Esophagus squamous epithelium (tissue), 5 donors: ENCODE data around the gene ARHGAP26. TPM values are rescaled to one million over a fixed set of nuclear protein-coding genes. Genes with fewer than 3 reads are reported as not detected.

ENCODE experiments used
- DNase-seq: peaks from one replicate; lab custom pipeline; 2025; lab: John Stamatoyannopoulos, UW
- H3K27ac ChIP-seq, 4 donors: fragments of 200-600 bp; sonication (generic); one replicate each; pipeline ENCODE4 v1.5.1; 2016 to 2019; ENCODE audit warnings: mild to moderate bottlenecking in 1 of 4
- H3K27me3 ChIP-seq, 4 donors: fragments of 200-600 bp; sonication (generic); 1 replicate in 3 of 4; 2 replicates in 1 of 4; pipeline versions ENCODE4 v1.5.1 to v1.6.0; 2017 to 2021; ENCODE audit warnings: antibody characterized with exemption in 1 of 4
- H3K36me3 ChIP-seq, 3 donors: fragments of 200-600 bp; sonication (generic); one replicate each; pipeline ENCODE4 v1.5.1; 2016 to 2019
- H3K4me1 ChIP-seq, 3 donors: fragments of 200-600 bp; sonication (generic); one replicate each; pipeline ENCODE4 v1.5.1; 2017 to 2019
- H3K4me3 ChIP-seq, 4 donors: fragments of 200-600 bp; sonication (generic); 1 replicate in 3 of 4; 2 replicates in 1 of 4; pipeline ENCODE4 v1.5.1; 2016 to 2019; ENCODE audit warnings: mild to moderate bottlenecking in 2 of 4, moderate library complexity in 1 of 4
- H3K9me3 ChIP-seq, 3 donors: fragments of 200-600 bp; sonication (generic); one replicate each; pipeline ENCODE4 v1.5.1; 2016 to 2019
- POLR2A ChIP-seq, 4 donors: fragments of 450-650 bp; IDR thresholded peaks; one replicate each; pipeline ENCODE4 v1.6.1; 2017; ENCODE audit warnings: antibody characterized with exemption in 4 of 4, mild to moderate bottlenecking in 4 of 4, moderate library complexity in 3 of 4
- WGBS, 2 donors: methylation state at CpG; one replicate each; pipeline ENCODE4 v1.1.5; 2018; 5-methylcytosine and 5-hydroxymethylcytosine counted together
- intact Hi-C: fragments of 100-400 bp; cut with DNase I; formaldehyde crosslinking; loops from one replicate; pipeline ENCODE4 v1.15.0; 2022
- total RNA-seq, 4 donors: library from RNA; depleted of rRNA; stranded (reverse); fragments of >200 nt; gene quantifications; one replicate each; pipeline ENCODE4 v1.1.0, GENCODE V29; 2016
- TF ChIP-seq, protein P1 (sequence below), 6 experiments: fragments of 450-650 bp in 4 of 6; fragments of 200-600 bp in 2 of 6; sonication (generic) in 2 of 6; IDR thresholded peaks; one replicate each; pipeline ENCODE4 v1.5.1; 2016 to 2019; ENCODE audit warnings: antibody characterized with exemption in 6 of 6, mild to moderate bottlenecking in 4 of 6, moderate library complexity in 4 of 6
- donor health status: DM: yes; HTN: yes; CAD: no.

ARHGAP26 gene
- total RNA-seq, 4 donors from 2014 or later = 4.4 to 18.7 (median 15.4) TPM

DNA sequence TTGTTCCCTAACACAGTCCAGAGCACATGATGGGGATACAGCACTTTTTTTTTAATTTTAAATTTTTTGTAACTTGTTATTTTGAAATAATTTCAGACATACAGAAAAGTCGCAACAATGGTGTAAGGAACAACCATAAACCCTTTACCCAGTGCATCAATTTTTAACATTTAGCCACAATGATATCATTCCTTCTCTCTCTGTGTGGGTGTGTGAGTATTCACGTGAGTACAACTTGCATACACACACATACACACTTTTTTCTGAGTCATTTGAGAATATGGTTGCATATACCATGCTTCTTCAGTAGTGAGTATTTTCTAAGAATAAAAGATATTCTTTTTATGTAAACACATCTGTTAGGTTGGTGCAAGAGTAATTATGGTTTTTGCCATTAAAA, 135.2 kb downstream of the ARHGAP26 start:
- Histone ChIP-seq H3K4me1 (no peaks in the 10 kb centered on the region), H3K9me3 (no peaks in the 10 kb centered on the region), H3K27ac (no peak overlapping the region), H3K4me3 (no peak overlapping the region), H3K36me3 (peaks cover 0 to 82% (median 0%) of the 10 kb centered on the region in 3 donors), H3K27me3 (no peaks in the 10 kb centered on the region)
- 80 to 83% methylated on average over 2 of the region's 2 CpGs for WGBS, 2 donors
- no peak for DNase-seq
- intact Hi-C loops = no loop called here
- TF ChIP-seq, protein P1, sequence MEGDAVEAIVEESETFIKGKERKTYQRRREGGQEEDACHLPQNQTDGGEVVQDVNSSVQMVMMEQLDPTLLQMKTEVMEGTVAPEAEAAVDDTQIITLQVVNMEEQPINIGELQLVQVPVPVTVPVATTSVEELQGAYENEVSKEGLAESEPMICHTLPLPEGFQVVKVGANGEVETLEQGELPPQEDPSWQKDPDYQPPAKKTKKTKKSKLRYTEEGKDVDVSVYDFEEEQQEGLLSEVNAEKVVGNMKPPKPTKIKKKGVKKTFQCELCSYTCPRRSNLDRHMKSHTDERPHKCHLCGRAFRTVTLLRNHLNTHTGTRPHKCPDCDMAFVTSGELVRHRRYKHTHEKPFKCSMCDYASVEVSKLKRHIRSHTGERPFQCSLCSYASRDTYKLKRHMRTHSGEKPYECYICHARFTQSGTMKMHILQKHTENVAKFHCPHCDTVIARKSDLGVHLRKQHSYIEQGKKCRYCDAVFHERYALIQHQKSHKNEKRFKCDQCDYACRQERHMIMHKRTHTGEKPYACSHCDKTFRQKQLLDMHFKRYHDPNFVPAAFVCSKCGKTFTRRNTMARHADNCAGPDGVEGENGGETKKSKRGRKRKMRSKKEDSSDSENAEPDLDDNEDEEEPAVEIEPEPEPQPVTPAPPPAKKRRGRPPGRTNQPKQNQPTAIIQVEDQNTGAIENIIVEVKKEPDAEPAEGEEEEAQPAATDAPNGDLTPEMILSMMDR (IDR thresholded peaks at IDR 0.05) = no peak

DNA sequence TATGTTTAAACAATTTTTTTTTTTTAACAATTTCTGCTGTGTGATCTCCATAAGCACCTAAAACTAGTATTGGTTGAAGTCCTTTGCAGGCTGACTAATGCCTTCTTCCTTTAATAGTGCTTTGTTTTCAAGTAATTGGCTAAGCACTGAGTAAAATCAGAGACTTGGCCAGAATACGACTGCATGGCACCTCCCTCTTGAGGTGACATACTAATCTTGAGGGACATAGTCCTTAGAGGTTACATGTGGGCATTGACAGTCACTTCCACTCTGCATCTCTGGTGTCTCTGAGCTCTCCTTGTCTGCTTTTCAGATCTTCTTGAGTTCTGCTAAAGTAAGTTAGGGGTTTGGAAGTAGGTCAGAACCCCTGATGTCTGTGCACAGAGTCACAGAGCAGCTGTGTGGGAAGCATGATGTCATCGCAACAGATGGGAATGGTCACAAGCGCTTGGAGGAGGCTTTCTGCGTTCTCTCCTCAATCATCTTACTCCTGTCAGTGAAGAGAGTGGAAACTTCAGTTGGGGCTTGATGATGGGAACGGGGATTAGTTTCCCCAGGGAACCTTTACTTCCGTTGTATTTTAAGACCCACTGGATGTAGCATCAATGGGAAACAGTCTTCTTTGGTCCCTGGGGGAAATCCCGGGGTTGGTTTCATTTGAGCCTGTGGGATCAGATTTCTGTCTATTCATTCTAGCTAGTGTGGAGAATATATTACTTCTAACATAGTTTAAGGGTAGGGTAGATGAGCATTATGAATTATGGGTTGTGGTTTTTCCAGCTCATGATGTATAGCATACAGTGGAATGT, 136.9 kb downstream of the ARHGAP26 start:
- Histone ChIP-seq H3K27me3 (no peaks in the 10 kb centered on the region), H3K36me3 (peaks cover 0 to 92% (median 0%) of the 10 kb centered on the region in 3 donors), H3K4me1 (no peaks in the 10 kb centered on the region), H3K27ac (no peak overlapping the region), H3K4me3 (no peak overlapping the region), H3K9me3 (no peaks in the 10 kb centered on the region)
- intact Hi-C loops = no loop called here
- DNase-seq = no peak
- WGBS, 2 donors = 65 to 82% methylated on average over 6 to 7 of the region's 7 CpGs
- TF ChIP-seq, protein P1 (IDR thresholded peaks at IDR 0.05) = no peak

DNA sequence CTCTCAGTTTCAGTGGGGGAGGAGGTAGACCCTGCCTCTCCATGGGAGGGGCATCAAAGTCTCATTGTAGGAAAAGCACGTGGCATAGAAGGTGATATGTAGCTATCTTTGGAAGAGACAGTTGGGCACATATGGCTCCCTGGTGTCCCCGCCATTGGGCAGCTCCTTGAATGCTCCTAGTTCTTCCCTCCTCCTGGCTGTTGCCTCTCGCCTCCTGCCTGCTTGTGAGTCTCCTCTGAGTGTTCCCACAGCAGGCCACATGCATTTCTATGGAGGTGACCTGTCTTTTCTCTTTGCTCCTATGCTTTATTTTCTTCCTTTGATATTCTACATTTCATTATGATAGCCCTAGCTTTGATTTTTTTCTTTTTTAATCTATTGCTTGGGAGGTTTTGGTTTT, 138.5 kb downstream of the ARHGAP26 start:
- H3K4me3 ChIP-seq = no peak overlapping the region
- H3K27ac ChIP-seq = no peak overlapping the region
- no peaks in the 10 kb centered on the region for H3K9me3 ChIP-seq
- intact Hi-C loops = no loop called here
- DNase-seq = no peak
- peaks cover 0 to 89% (median 0%) of the 10 kb centered on the region in 3 donors for H3K36me3 ChIP-seq
- WGBS, 2 donors = 76 to 93% methylated on average over 2 to 3 of the region's 3 CpGs
- TF ChIP-seq, protein P1 (IDR thresholded peaks at IDR 0.05) = no peak
- TF ChIP-seq POLR2A (IDR thresholded peaks at IDR 0.05) = no peak
- H3K4me1 ChIP-seq = peaks cover 0 to 2% (median 0%) of the 10 kb centered on the region in 3 donors
- peaks cover 0 to 5% (median 0%) of the 10 kb centered on the region in 4 donors for H3K27me3 ChIP-seq

DNA sequence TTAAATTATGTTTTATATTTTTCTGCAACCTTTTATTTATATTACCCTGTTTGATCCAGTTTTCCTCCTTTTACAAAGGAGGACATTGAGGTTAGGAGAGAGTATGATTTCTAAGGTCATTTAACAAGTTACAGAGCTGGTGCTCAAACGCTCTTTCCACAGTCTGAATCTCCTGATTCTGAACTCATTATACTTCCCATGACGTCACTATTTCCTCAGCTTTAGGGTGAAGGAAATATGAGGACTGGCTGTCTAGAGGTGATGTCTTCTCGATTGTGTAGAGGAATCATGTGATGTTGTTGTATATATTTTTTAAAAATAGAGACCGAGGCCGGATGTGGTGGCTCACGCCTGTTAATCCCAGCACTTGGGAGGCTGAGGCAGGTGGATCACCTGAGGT, 140.0 kb downstream of the ARHGAP26 start:
- no peak for DNase-seq
- TF ChIP-seq, protein P1 (IDR thresholded peaks at IDR 0.05) = no peak
- TF ChIP-seq POLR2A (IDR thresholded peaks at IDR 0.05) = no peak
- Histone ChIP-seq H3K4me3 (no peak overlapping the region), H3K27ac (no peak overlapping the region), H3K4me1 (peaks cover 0 to 10% (median 0%) of the 10 kb centered on the region in 3 donors), H3K36me3 (peaks cover 0 to 74% (median 0%) of the 10 kb centered on the region in 3 donors), H3K27me3 (peaks cover 0 to 10% (median 0%) of the 10 kb centered on the region in 4 donors), H3K9me3 (no peaks in the 10 kb centered on the region)
- WGBS, 2 donors = 89 to 91% methylated on average over 6 of the region's 6 CpGs
- intact Hi-C loops = no loop called here

DNA sequence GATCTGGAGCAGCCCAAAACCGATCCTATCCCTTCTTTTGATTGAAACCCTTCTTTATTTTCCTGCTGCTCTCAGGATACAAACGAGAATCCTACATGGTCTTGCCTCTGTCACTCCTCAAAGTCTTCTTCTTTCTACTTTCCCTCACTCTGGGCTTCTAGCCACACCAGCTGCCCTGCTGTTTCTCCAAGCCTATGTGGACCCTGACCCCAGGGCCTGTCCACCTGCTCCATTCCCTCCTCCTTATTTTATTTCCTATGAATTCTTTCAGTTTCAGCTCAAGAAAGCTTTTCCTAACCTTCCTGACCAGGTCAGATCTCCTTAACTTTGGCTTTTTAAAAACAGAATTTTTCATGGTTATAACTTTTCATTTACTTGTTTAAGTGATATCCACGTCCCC, 141.0 kb downstream of the ARHGAP26 start:
- peaks cover 0 to 14% (median 0%) of the 10 kb centered on the region in 4 donors for H3K27me3 ChIP-seq
- 76 to 87% methylated on average over 3 of the region's 3 CpGs for WGBS, 2 donors
- no peaks in the 10 kb centered on the region for H3K9me3 ChIP-seq
- DNase-seq = no peak
- H3K36me3 ChIP-seq = peaks cover 0 to 65% (median 0%) of the 10 kb centered on the region in 3 donors
- H3K4me3 ChIP-seq = no peak overlapping the region
- TF ChIP-seq POLR2A (IDR thresholded peaks at IDR 0.05) = no peak
- TF ChIP-seq, protein P1 (IDR thresholded peaks at IDR 0.05) = no peak
- H3K27ac ChIP-seq = no peak overlapping the region
- intact Hi-C loops = no loop called here
- H3K4me1 ChIP-seq = peaks cover 0 to 10% (median 0%) of the 10 kb centered on the region in 3 donors
